HepG2 (cell line): ENCODE data around the gene FOSL2. TPM values are rescaled to one million over a fixed set of nuclear protein-coding genes. Genes with fewer than 3 reads are reported as not detected.
"Not testable (repeated sequence)": the region's sequence is repeated elsewhere in the genome, so short reads cannot be mapped to it uniquely, and the experiment has no call there.

Experiments
- ATAC-seq: fragments of 200-7000 bp; cut with Tn5 transposase; 3 replicates; pipeline ENCODE4 v1.9.1; 2020; ENCODE audit warnings: mild to moderate bottlenecking, moderate library complexity
- BruUV-seq: library from RNA; stranded (reverse); fragments of 400-500 nt; replicated peaks from 2 replicates; lab custom pipeline; 2021; lab: Mats Ljungman, UMichigan
- CTCF ChIA-PET: fragments of 300-600 bp; formaldehyde crosslinking; extraction: SDS; loops from one replicate; lab custom pipeline; 2021; ENCODE audit warnings: low total read pairs, inconsistent platforms, low intra/inter-chr PET ratio; lab: Yijun Ruan, JAX
- POLR2A ChIA-PET: fragments of 350-600 bp; sonication (Branson Sonifier 250); formaldehyde crosslinking; loops from one replicate; lab custom pipeline; 2020; ENCODE audit warnings: antibody characterized with exemption, inconsistent platforms; lab: Yijun Ruan, JAX
- DNase-seq: peaks from one replicate; pipeline ENCODE4 v3.0.0-alpha.2; 2015; ENCODE audit warnings: low spot score
- FAIRE-seq: peaks from 3 replicates; lab custom pipeline; 2011; peaks lifted over from hg19 to GRCh38; lab: Jason Lieb, UNC
- H2AFZ ChIP-seq: one replicate; pipeline ENCODE4 v1.6.1; 2011; ENCODE audit warnings: low read length, inconsistent platforms
- H3K27ac ChIP-seq: fragments of 300-600 bp; 3 replicates; pipeline ENCODE4 v1.8.0; 2011; ENCODE audit warnings: mixed run types, mild to moderate bottlenecking, mixed read lengths, low read length, inconsistent platforms; ENCODE audit not compliant: insufficient read depth; ENCODE audit errors: extremely low read length
- H3K27me3 ChIP-seq, 2 experiments: fragments of 200-600 bp in 1 of 2; 2 replicates in 1 of 2; 3 replicates in 1 of 2; pipeline versions ENCODE4 v1.6.0 to v1.8.0; 2011; ENCODE audit warnings: low read length in 2 of 2, mild to moderate bottlenecking in 2 of 2, moderate library complexity in 2 of 2, inconsistent platforms in 1 of 2; ENCODE audit not compliant: insufficient read depth in 2 of 2, control insufficient read depth in 1 of 2
- H3K36me3 ChIP-seq, 2 experiments: fragments of 200-600 bp in 1 of 2; replicated peaks in 1 of 2; 2 replicates in 1 of 2; 3 replicates in 1 of 2; pipeline versions ENCODE4 v1.5.1 to v1.8.0; 2011; ENCODE audit warnings: low read length in 2 of 2, inconsistent platforms in 1 of 2; ENCODE audit not compliant: insufficient read depth in 2 of 2, control insufficient read depth in 1 of 2
- H3K4me1 ChIP-seq: 2 replicates; pipeline ENCODE4 v1.5.1; 2012; ENCODE audit warnings: low read length, inconsistent platforms; ENCODE audit not compliant: insufficient read depth
- H3K4me2 ChIP-seq: 2 replicates; pipeline ENCODE4 v1.6.0; 2011; ENCODE audit warnings: low read depth, low read length, inconsistent platforms
- H3K4me3 ChIP-seq, 3 experiments: fragments of 200-600 bp in 1 of 3; sonication (generic), shearing (Covaris generic) in 1 of 3; replicated peaks in 1 of 3; 2 replicates each; pipeline ENCODE4 v1.5.1; 2011 to 2016; ENCODE audit warnings: low read length in 3 of 3, inconsistent platforms in 2 of 3, low read depth in 2 of 3, mild to moderate bottlenecking in 2 of 3, control low read depth in 1 of 3, mixed read lengths in 1 of 3; ENCODE audit not compliant: insufficient read depth in 1 of 3
- H3K79me2 ChIP-seq: one replicate; pipeline ENCODE4 v1.6.1; 2011; ENCODE audit warnings: low read length, inconsistent platforms; ENCODE audit not compliant: insufficient read depth
- H3K9ac ChIP-seq: 2 replicates; pipeline ENCODE4 v1.6.0; 2011; ENCODE audit warnings: mild to moderate bottlenecking, low read depth, low read length, inconsistent platforms; ENCODE audit not compliant: insufficient read depth
- H3K9me3 ChIP-seq: 2 replicates; pipeline ENCODE4 v1.5.1; 2012; ENCODE audit warnings: mild to moderate bottlenecking, low read length
- H4K20me1 ChIP-seq: 2 replicates; pipeline ENCODE4 v1.6.0; 2011; ENCODE audit warnings: inconsistent platforms, mild to moderate bottlenecking, low read length, moderate library complexity; ENCODE audit not compliant: insufficient read depth
- ELF3 ChIP-seq: IDR thresholded peaks from 2 replicates; pipeline ENCODE4 v1.6.1; 2016; ENCODE audit warnings: missing genetic modification reagents, missing compliant biosample characterization
- LCORL ChIP-seq, 2 experiments: fragments of 450-650 bp in 1 of 2; sonication (generic) in 1 of 2; formaldehyde crosslinking in 1 of 2; IDR thresholded peaks; 2 replicates each; pipeline versions ENCODE4 v1.5.0 to v1.6.1; 2017 to 2020; ENCODE audit warnings: antibody characterized with exemption in 1 of 2, missing genetic modification reagents in 1 of 2
- NCOR1 ChIP-seq: fragments of 200-600 bp; sonication (generic); IDR thresholded peaks from 2 replicates; pipeline ENCODE4 v1.7.0; 2017; ENCODE audit warnings: antibody characterized with exemption, low read length, borderline replicate concordance
- ZMYM3 ChIP-seq: sonication (generic); formaldehyde crosslinking; IDR thresholded peaks from 2 replicates; pipeline ENCODE4 v1.5.1; 2020; ENCODE audit warnings: mild to moderate bottlenecking, missing genetic modification reagents
- ZNF143 ChIP-seq: sonication (generic); formaldehyde crosslinking; IDR thresholded peaks from 2 replicates; pipeline ENCODE4 v1.4.0; 2020; ENCODE audit warnings: missing genetic modification reagents
- ZNF501 ChIP-seq: sonication (generic); formaldehyde crosslinking; IDR thresholded peaks from 2 replicates; pipeline ENCODE4 v1.5.1; 2020; ENCODE audit warnings: mild to moderate bottlenecking, moderate library complexity, missing genetic modification reagents
- ZNF629 ChIP-seq: sonication (generic); formaldehyde crosslinking; conservative IDR thresholded peaks from 2 replicates; pipeline ENCODE4 v1.5.0; 2020; ENCODE audit warnings: missing genetic modification reagents
- WGBS: methylation state at CpG from one replicate; pipeline ENCODE4 v1.1.6; 2017; ENCODE audit warnings: low lambda C conversion rate; 5-methylcytosine and 5-hydroxymethylcytosine counted together
- in situ Hi-C: cut with HindIII; loops from 2 replicates; pipeline ENCODE4 v1.10.0; 2017; ENCODE audit warnings: low pct_unique_long_range_greater_than_20kb; ENCODE audit not compliant: extremely low pct_ligation_motif_present
- intact Hi-C: fragments of 100-400 bp; cut with micrococcal nuclease; formaldehyde crosslinking; loops from one replicate; pipeline ENCODE4 v1.10.0; 2022; ENCODE audit not compliant: unreplicated experiment
- polyA plus RNA-seq, 8 experiments: library from polyadenylated mRNA; depleted of rRNA in 3 of 8; stranded (reverse) in 7 of 8; unstranded in 1 of 8; fragments of >200 nt; fragmentation: Illumina TruSeq in 4 of 8; extraction: Trizol in 4 of 8; gene quantifications; 2 replicates each; pipeline versions ENCODE4 v1.2.1 to v1.2.3, GENCODE V29; 2011 to 2016; ENCODE audit warnings: low read depth in 4 of 8, missing spikeins in 1 of 8, mixed read lengths in 1 of 8; ENCODE audit not compliant: insufficient read depth in 1 of 8
- total RNA-seq, 5 experiments: library from RNA; depleted of rRNA; stranded (reverse); fragments of >200 nt; fragmentation: Illumina TruSeq; extraction: Trizol; gene quantifications; 2 replicates each; pipeline ENCODE4 v1.2.3, GENCODE V29; 2016; ENCODE audit warnings: low read depth in 1 of 5
- TF ChIP-seq, protein P1 (sequence below): sonication (generic); formaldehyde crosslinking; IDR thresholded peaks from 2 replicates; pipeline ENCODE4 v1.8.0; 2022; ENCODE audit warnings: mild to moderate bottlenecking, missing genetic modification reagents, moderate library complexity

FOSL2 gene
- total and polyA plus RNA-seq, 2 of the 13 experiments (the other 11 are each of a cell fraction or from before 2014, with no cell fraction given) = 3.4 to 18.1 TPM

DNA sequence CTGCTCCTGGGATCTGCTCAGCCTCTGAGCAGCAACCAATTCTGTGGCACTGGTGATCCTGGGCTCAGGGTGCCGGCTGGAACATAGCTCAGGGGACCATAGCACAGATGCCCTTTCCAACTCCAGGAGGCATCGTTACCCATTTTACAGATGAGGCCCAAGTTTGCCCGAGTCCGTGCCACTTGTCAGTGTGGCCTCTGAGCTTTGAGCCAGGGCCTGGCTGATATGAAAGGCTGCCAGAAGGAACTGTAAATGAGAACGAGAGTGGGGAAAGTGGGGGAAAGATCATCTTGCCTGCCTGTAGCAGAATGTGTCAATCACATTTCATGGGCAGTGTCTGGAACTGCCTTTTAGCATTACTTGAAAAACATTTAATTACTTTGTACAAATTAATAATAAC, 23.3 kb upstream of the FOSL2 start:
- no peak overlapping the region for H2AFZ ChIP-seq
- no peaks in the 10 kb centered on the region for H3K79me2 ChIP-seq
- H3K4me2 ChIP-seq = no peak overlapping the region; the same call in 1 of the 2 replicates
- peak; percentile 90 for TF ChIP-seq ZNF629 (CRISPR knock-in tag)
- TF ChIP-seq ZNF501 = 0 out of 2 replicates have a peak, but pooled peaks have one; percentile 22
- no peak for TF ChIP-seq NCOR1
- peak; percentile 69 for TF ChIP-seq ZMYM3 (CRISPR knock-in tag)
- no peak for TF ChIP-seq ZNF143 (CRISPR knock-in tag)
- peaks cover 5 to 43% of the 10 kb centered on the region in 2 experiments; a peak in 4 of 5 replicates for H3K27me3 ChIP-seq
- ChIA-PET CTCF (no interaction called here), POLR2A (no interaction called here)
- no peaks in the 10 kb centered on the region for H3K9me3 ChIP-seq
- no peaks in the 10 kb centered on the region for H4K20me1 ChIP-seq
- H3K27ac ChIP-seq = no peak overlapping the region
- no TSS peak for BruUV-seq
- 21% methylated on average over 4 of the region's 5 CpGs for WGBS
- peaks cover 37% of the 10 kb centered on the region for H3K4me1 ChIP-seq
- DNase-seq (no peak), ATAC-seq (no peak), FAIRE-seq (no peak)
- intact Hi-C loops (no loop called here), in situ Hi-C loops (no loop called here)
- no peak overlapping the region for H3K4me3 ChIP-seq
- no peak overlapping the region for H3K9ac ChIP-seq
- H3K36me3 ChIP-seq = no peaks in the 10 kb centered on the region

DNA sequence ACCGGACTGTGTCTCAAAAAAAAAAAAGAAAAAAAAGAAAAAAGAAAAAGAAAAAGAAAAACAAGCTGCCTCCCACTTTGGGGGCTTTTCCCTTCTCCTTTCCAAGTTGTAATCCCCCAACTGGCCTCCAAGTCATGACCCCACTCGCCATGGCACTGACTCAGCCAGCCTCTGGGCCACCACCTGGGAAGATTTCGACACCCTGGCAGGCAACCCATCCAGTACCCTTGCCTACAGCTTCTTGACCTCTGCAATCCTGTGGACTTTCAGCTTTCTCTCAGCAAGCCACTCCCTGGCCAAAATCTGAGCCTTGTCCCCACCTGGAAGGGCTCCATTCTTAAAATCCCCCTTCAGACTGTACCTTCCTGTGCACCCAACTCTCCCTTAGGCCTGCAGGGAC, 22.3 kb upstream of the FOSL2 start:
- ChIA-PET POLR2A (no interaction called here), CTCF (no interaction called here)
- DNase-seq = no peak
- in situ Hi-C loops = no loop called here
- Histone ChIP-seq H3K4me3 (no peak overlapping the region), H3K9ac (no peak overlapping the region), H3K4me1 (peaks cover 38% of the 10 kb centered on the region), H3K79me2 (no peaks in the 10 kb centered on the region), H4K20me1 (no peaks in the 10 kb centered on the region), H3K9me3 (no peaks in the 10 kb centered on the region), H3K36me3 (no peaks in the 10 kb centered on the region), H3K27ac (no peak overlapping the region), H3K4me2 (no peak overlapping the region), H2AFZ (no peak overlapping the region), H3K27me3 (peaks cover 5 to 35% of the 10 kb centered on the region in 2 experiments; a peak in 4 of 5 replicates)
- no peak for ATAC-seq
- no peak for FAIRE-seq
- WGBS = 31% methylated on average over 3 of the region's 3 CpGs
- intact Hi-C loops = no loop called here
- TF ChIP-seq ELF3 (no peak), LCORL (IDR thresholded peaks at IDR 0.05) (no peak), LCORL (CRISPR knock-in tag; IDR thresholded peaks at IDR 0.05) (no peak)
- TF ChIP-seq, protein P1, sequence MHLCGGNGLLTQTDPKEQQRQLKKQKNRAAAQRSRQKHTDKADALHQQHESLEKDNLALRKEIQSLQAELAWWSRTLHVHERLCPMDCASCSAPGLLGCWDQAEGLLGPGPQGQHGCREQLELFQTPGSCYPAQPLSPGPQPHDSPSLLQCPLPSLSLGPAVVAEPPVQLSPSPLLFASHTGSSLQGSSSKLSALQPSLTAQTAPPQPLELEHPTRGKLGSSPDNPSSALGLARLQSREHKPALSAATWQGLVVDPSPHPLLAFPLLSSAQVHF (CRISPR knock-in tag) = no peak
- no TSS peak for BruUV-seq

DNA sequence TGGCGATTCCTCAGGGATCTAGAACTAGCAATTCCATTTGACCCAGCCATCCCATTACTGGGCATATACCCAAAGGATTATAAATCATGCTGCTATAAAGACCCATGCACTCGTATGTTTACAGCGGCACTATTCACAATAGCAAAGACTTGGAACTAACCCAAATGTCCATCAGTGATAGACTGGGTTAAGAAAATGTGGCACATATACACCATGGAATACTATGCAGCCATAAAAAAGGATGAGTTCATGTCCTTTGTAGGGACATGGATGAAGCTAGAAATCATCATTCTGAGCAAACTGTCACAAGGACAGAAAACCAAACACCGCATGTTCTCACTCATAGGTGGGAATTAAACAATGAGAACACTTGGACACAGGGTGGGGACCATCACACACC, 20.9 kb upstream of the FOSL2 start:
- ATAC-seq, POLR2A ChIA-PET, intact Hi-C loops: not testable (repeated sequence)

More for the DNA sequence above, 20.9 kb upstream of the FOSL2 start:
- BruUV-seq, H3K9ac ChIP-seq, DNase-seq, H3K36me3 ChIP-seq, H3K79me2 ChIP-seq, in situ Hi-C loops, FAIRE-seq, H2AFZ ChIP-seq, H3K9me3 ChIP-seq, CTCF ChIA-PET, H3K27ac ChIP-seq, H4K20me1 ChIP-seq, H3K4me3 ChIP-seq, H3K4me2 ChIP-seq: not testable (repeated sequence)
- WGBS = 77% methylated on average over 4 of the region's 4 CpGs
- H3K4me1 ChIP-seq = peaks cover 47% of the 10 kb centered on the region
- peaks cover 5 to 34% of the 10 kb centered on the region in 2 experiments; a peak in 3 of 5 replicates for H3K27me3 ChIP-seq
